ENCODE measurements around the gene ZBTB43. TPM values are rescaled to one million over a fixed set of nuclear protein-coding genes. Genes with fewer than 3 reads are reported as not detected.

ZBTB43 gene
- total RNA-seq, 2 donors from 2014 or later = 12.5 to 17.0 TPM

- no peaks in the 10 kb centered on the region for H3K9me3 ChIP-seq
- no peaks in the 10 kb centered on the region for H3K27me3 ChIP-seq (replicated peaks; ENCODE audit: insufficient read depth)
- ATAC-seq (ENCODE audit: insufficient number of reproducible peaks, low FRiP score, low read depth) (no peak), DNase-seq (ENCODE audit: low spot score) (no peak)
- peaks cover 18 to 47% of the 10 kb centered on the region in 2 donors for H3K4me1 ChIP-seq (ENCODE audit: control insufficient read depth in 1 of 2, low read depth in 2 of 2)
- TF ChIP-seq CTCF (IDR thresholded peaks at IDR 0.05) = no peak
- peaks cover 6% of the 10 kb centered on the region for H3K36me3 ChIP-seq
- H3K27ac ChIP-seq = no peak overlapping the region
- no peak overlapping the region for H3K4me3 ChIP-seq
Measured at GRCh38 chr9:126864771-126865170, 59.9 kb downstream of the ZBTB43 start.

GRCh38 chr9:126869368-126869767 lies 64.5 kb downstream of the ZBTB43 start:
- ATAC-seq (ENCODE audit: insufficient number of reproducible peaks, low FRiP score, low read depth) = no peak

GRCh38 chr9:126872516-126872915 lies 67.7 kb downstream of the ZBTB43 start:
- no peak for ATAC-seq (ENCODE audit: insufficient number of reproducible peaks, low FRiP score, low read depth)
- no peak for DNase-seq (ENCODE audit: low spot score)
- no peak for TF ChIP-seq CTCF (IDR thresholded peaks at IDR 0.05)
- Histone ChIP-seq H3K4me1 (ENCODE audit: control insufficient read depth in 1 of 2, low read depth in 2 of 2) (peaks cover 3 to 9% of the 10 kb centered on the region in 2 donors), H3K36me3 (no peaks in the 10 kb centered on the region), H3K9me3 (no peaks in the 10 kb centered on the region), H3K27ac (no peak overlapping the region), H3K27me3 (replicated peaks; ENCODE audit: insufficient read depth) (no peaks in the 10 kb centered on the region), H3K4me3 (no peak overlapping the region)

More at GRCh38 chr9:126869368-126869767, 64.5 kb downstream of the ZBTB43 start:
- DNase-seq (ENCODE audit: low spot score) = no peak
- no peaks in the 10 kb centered on the region for H3K27me3 ChIP-seq (replicated peaks; ENCODE audit: insufficient read depth)
- no peak for TF ChIP-seq CTCF (IDR thresholded peaks at IDR 0.05)
- peaks cover under 1% of the 10 kb centered on the region for H3K36me3 ChIP-seq
- no peak overlapping the region for H3K27ac ChIP-seq
- H3K4me3 ChIP-seq = no peak overlapping the region
- H3K9me3 ChIP-seq = no peaks in the 10 kb centered on the region
- H3K4me1 ChIP-seq (ENCODE audit: control insufficient read depth in 1 of 2, low read depth in 2 of 2) = peaks cover 0 to 24% of the 10 kb centered on the region in 2 donors

GRCh38 chr9:126874546-126875314 lies 69.9 kb downstream of the ZBTB43 start:
- no peaks in the 10 kb centered on the region for H3K27me3 ChIP-seq (replicated peaks; ENCODE audit: insufficient read depth)
- peaks cover under 1% of the 10 kb centered on the region for H3K36me3 ChIP-seq
- H3K9me3 ChIP-seq = no peaks in the 10 kb centered on the region
- no peak overlapping the region for H3K27ac ChIP-seq
- H3K4me1 ChIP-seq (ENCODE audit: control insufficient read depth in 1 of 2, low read depth in 2 of 2) = peaks cover 0 to 3% of the 10 kb centered on the region in 2 donors
- no peak for TF ChIP-seq CTCF (IDR thresholded peaks at IDR 0.05)
- no peak for ATAC-seq (ENCODE audit: insufficient number of reproducible peaks, low FRiP score, low read depth)
- DNase-seq (ENCODE audit: low spot score) = no peak
- H3K4me3 ChIP-seq = no peak overlapping the region

- H3K27me3 ChIP-seq (replicated peaks; ENCODE audit: insufficient read depth) = no peaks in the 10 kb centered on the region
- no peak for DNase-seq (ENCODE audit: low spot score)
- no peak overlapping the region for H3K27ac ChIP-seq
- no peak for TF ChIP-seq CTCF (IDR thresholded peaks at IDR 0.05)
- ATAC-seq (ENCODE audit: insufficient number of reproducible peaks, low FRiP score, low read depth) = no peak
- peaks cover 3 to 8% of the 10 kb centered on the region in 2 donors for H3K4me1 ChIP-seq (ENCODE audit: control insufficient read depth in 1 of 2, low read depth in 2 of 2)
- H3K36me3 ChIP-seq = peaks cover 9% of the 10 kb centered on the region
- H3K4me3 ChIP-seq = no peak overlapping the region
- no peaks in the 10 kb centered on the region for H3K9me3 ChIP-seq
Measured at GRCh38 chr9:126875756-126876510, 71.1 kb downstream of the ZBTB43 start.

Measured in thoracic aorta (tissue), 2 donors.